Skeletal muscle tissue (tissue), 4 donors: Measurements from ENCODE around the gene GGN. TPM values are rescaled to one million over a fixed set of nuclear protein-coding genes. Genes with fewer than 3 reads are reported as not detected.

Experiments used
- H3K27ac ChIP-seq: one replicate; pipeline ENCODE4 v1.7.0; 2013; ENCODE audit warnings: mild to moderate bottlenecking, low read depth, low read length, inconsistent platforms
- H3K27me3 ChIP-seq, 3 donors: one replicate each; pipeline ENCODE4 v1.7.0; 2013; ENCODE audit warnings: low read length in 3 of 3; ENCODE audit not compliant: control insufficient read depth in 3 of 3, insufficient read depth in 3 of 3
- H3K36me3 ChIP-seq, 3 donors: one replicate each; pipeline ENCODE4 v1.7.0; 2013; ENCODE audit warnings: low read length in 3 of 3; ENCODE audit not compliant: control insufficient read depth in 3 of 3, insufficient read depth in 3 of 3
- H3K4me1 ChIP-seq, 3 donors: one replicate each; pipeline ENCODE4 v1.7.0; 2013; ENCODE audit warnings: low read length in 3 of 3, mild to moderate bottlenecking in 3 of 3; ENCODE audit not compliant: control insufficient read depth in 3 of 3, insufficient read depth in 3 of 3
- H3K4me3 ChIP-seq, 3 donors: one replicate each; pipeline ENCODE4 v1.7.0; 2013; ENCODE audit warnings: low read length in 3 of 3
- H3K9ac ChIP-seq, 3 donors: one replicate each; pipeline ENCODE4 v1.7.0; 2013; ENCODE audit warnings: low read length in 3 of 3, mild to moderate bottlenecking in 3 of 3, moderate library complexity in 2 of 3, low read depth in 1 of 3
- H3K9me3 ChIP-seq, 3 donors: one replicate each; pipeline ENCODE4 v1.7.0; 2013; ENCODE audit warnings: low read length in 3 of 3; ENCODE audit not compliant: control insufficient read depth in 3 of 3
- total RNA-seq: library from RNA; depleted of rRNA; stranded (reverse); fragments of >200 nt; gene quantifications from one replicate; pipeline ENCODE4 v1.2.3, GENCODE V29; 2014
- donor health status: Osteomylitis.

The GGN gene
- total RNA-seq, 1 donor from 2014 or later, result not detected

DNA sequence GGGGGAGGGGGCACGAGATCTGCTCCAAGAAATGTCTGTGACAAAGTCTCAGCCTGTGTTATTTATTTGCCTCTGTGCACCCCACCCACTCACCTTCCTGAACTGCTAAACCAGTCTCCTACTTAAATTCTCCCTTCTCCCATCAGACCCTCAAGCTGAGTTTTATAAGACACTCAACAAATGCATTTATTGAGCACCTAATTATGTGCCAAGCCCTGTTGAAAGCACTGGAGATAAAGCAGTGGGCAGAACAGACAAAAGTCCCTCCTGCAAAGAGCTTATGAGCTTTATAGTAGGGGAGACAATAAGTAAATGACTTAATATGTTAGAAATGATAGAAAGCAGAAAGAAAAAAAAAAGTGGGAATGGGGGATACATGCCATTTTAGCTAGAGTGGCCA lies 11.7 kb upstream of the GGN start:
- H3K27me3 ChIP-seq, result peaks cover 30 to 48% (median 40%) of the 10 kb centered on the region in 3 donors
- H3K9me3 ChIP-seq, result no peaks in the 10 kb centered on the region
- no peak overlapping the region for H3K27ac ChIP-seq

DNA sequence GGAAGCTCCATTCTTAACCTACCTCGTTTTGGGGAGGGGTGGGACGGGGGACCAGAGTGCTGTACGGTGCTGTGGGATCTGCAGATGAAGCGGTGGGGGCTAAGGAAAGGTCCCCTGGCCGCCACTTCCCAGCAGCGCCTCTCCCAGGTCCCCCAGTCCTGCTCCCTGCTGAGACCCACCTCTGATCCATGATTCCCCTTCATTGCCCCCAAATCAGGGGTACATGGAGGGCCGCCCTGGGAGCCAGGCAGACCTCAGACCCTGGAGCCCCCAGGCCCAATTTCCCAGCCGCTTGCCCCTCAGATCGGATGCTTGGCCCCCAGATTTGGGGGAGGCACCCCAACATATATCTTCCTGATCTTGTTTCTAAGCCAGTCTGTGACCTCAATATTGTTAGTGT lies 11.2 kb upstream of the GGN start:
- H3K9ac ChIP-seq, result no peak overlapping the region
- peaks cover 0 to 6% (median 3%) of the 10 kb centered on the region in 3 donors for H3K4me1 ChIP-seq
- no peak overlapping the region for H3K4me3 ChIP-seq
- no peak overlapping the region for H3K27ac ChIP-seq
- H3K27me3 ChIP-seq, result peaks cover 35 to 52% (median 45%) of the 10 kb centered on the region in 3 donors
- no peaks in the 10 kb centered on the region for H3K9me3 ChIP-seq
- no peaks in the 10 kb centered on the region for H3K36me3 ChIP-seq

More for the DNA sequence above, 11.7 kb upstream of the GGN start:
- Histone ChIP-seq H3K4me1 (peaks cover 0 to 6% (median 3%) of the 10 kb centered on the region in 3 donors), H3K4me3 (no peak overlapping the region), H3K36me3 (no peaks in the 10 kb centered on the region), H3K9ac (no peak overlapping the region)

DNA sequence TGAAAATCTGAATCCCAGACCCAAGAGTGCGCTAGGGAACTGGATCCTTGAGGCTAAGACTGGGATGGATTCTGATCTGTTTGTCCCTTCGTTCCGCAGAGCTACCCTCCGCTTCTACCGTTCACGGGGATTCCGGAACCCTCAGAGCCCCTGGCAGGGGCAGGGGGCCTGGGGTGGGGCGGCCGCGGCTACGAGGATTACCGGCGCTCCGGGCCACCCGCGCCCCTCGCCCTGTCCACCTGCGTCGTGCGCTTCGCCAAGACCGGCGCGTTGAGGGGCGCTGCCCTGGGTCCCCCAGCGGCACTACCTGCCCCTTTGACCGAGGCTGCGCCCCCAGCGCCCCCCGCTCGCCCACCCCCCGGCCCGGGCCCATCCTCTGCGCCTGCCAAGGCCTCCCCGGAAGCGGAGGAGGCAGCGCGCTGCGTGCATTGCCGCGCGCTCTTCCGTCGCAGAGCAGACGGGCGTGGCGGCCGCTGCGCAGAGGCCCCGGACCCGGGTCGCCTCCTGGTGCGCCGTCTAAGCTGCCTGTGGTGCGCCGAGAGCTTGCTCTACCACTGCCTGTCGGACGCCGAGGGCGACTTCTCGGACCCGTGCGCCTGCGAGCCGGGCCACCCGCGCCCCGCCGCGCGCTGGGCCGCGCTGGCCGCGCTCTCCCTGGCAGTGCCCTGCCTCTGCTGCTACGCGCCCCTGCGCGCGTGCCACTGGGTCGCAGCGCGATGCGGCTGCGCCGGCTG lies 7.7 kb upstream of the GGN start:
- no peaks in the 10 kb centered on the region for H3K36me3 ChIP-seq
- no peak overlapping the region for H3K27ac ChIP-seq
- H3K9ac ChIP-seq, result no peak overlapping the region
- H3K27me3 ChIP-seq, result peaks cover 45 to 57% (median 51%) of the 10 kb centered on the region in 3 donors
- H3K4me3 ChIP-seq, result no peak overlapping the region
- no peaks in the 10 kb centered on the region for H3K9me3 ChIP-seq
- H3K4me1 ChIP-seq, result no peaks in the 10 kb centered on the region

DNA sequence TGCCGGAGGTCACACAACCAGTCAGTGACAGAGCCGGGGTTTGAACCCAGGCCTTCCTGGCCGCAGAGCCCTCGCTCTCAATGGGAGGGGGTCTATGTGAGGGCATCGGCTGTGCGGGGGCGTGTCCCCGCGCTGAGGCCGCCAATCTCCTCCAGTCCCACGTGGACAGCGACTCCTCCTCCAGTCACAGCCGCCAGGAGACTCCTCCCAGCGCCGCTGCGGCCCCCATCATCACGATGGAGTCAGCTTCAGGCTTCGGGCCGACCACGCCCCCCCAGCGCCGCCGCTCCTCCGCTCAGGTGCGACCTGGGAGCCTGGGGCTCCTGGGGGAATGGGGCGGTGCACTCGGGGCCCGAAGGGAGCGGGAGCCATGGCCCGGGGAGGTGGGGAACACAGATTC lies 6.7 kb upstream of the GGN start:
- H3K36me3 ChIP-seq, result no peaks in the 10 kb centered on the region
- no peak overlapping the region for H3K27ac ChIP-seq
- no peaks in the 10 kb centered on the region for H3K9me3 ChIP-seq
- H3K9ac ChIP-seq, result no peak overlapping the region
- H3K4me1 ChIP-seq, result no peaks in the 10 kb centered on the region
- H3K4me3 ChIP-seq, result no peak overlapping the region
- peaks cover 42 to 47% (median 42%) of the 10 kb centered on the region in 3 donors for H3K27me3 ChIP-seq

DNA sequence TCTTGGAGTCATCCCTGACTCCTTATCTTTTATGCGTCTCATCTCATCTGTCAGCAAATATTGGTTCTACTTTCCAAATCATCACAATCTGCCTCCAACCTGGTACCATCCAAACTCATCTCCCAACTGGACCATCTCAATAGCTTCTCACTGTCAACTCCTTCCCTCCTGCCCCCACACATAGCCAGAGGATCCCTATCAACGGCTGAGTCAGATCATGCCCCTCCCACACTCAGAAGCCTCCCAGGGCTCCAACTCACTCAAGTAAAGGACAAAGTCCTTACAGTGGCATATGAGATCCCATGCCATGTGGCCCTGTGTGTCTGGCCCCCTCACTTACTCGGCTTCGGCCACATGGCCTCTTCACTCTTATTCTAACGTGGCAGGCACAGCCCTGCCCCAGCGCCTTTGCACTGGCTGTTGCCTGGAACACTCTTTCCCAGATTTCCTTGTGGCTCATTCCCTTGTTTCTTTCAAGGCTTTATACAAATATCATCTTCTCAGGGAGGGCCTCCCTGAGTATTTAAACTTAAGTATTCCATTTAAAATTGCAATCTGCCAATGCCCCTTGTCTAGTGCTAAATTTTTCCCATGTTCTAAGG lies 5.0 kb upstream of the GGN start:
- H3K9ac ChIP-seq, result no peak overlapping the region
- H3K4me3 ChIP-seq, result no peak overlapping the region
- no peak overlapping the region for H3K27ac ChIP-seq
- H3K36me3 ChIP-seq, result no peaks in the 10 kb centered on the region
- peaks cover 36 to 38% (median 36%) of the 10 kb centered on the region in 3 donors for H3K27me3 ChIP-seq
- no peaks in the 10 kb centered on the region for H3K9me3 ChIP-seq
- peaks cover 4 to 9% (median 8%) of the 10 kb centered on the region in 3 donors for H3K4me1 ChIP-seq

DNA sequence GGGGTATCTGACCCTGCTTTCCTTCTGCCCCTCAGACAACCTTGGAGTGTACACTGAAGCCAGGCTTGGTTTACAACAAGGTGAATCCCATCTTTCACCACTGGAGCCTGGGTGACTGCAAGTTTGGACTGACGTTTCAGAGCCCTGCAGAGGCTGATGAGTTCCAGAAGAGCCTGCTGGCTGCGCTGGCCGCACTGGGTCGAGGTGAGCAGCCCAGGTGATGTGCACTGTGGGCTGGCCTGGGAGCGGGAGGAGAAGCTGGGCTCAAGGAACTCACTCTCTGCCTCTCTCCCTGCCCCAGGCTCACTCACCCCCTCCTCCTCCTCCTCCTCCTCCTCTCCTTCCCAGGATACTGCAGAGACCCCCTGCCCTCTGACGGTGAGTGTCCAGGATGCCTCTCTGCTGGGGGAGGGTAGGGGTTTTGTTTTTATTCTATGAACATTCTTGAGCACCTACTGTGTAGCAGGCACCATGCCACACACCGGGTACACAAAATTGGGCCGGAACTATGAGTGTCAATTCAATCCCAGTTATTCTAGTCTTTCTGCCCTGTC lies 4.2 kb upstream of the GGN start:
- Histone ChIP-seq H3K36me3 (no peaks in the 10 kb centered on the region), H3K4me3 (no peak overlapping the region), H3K27ac (no peak overlapping the region), H3K9ac (no peak overlapping the region), H3K9me3 (no peaks in the 10 kb centered on the region), H3K27me3 (peaks cover 29 to 30% (median 29%) of the 10 kb centered on the region in 3 donors), H3K4me1 (peaks cover 10 to 14% (median 13%) of the 10 kb centered on the region in 3 donors)

DNA sequence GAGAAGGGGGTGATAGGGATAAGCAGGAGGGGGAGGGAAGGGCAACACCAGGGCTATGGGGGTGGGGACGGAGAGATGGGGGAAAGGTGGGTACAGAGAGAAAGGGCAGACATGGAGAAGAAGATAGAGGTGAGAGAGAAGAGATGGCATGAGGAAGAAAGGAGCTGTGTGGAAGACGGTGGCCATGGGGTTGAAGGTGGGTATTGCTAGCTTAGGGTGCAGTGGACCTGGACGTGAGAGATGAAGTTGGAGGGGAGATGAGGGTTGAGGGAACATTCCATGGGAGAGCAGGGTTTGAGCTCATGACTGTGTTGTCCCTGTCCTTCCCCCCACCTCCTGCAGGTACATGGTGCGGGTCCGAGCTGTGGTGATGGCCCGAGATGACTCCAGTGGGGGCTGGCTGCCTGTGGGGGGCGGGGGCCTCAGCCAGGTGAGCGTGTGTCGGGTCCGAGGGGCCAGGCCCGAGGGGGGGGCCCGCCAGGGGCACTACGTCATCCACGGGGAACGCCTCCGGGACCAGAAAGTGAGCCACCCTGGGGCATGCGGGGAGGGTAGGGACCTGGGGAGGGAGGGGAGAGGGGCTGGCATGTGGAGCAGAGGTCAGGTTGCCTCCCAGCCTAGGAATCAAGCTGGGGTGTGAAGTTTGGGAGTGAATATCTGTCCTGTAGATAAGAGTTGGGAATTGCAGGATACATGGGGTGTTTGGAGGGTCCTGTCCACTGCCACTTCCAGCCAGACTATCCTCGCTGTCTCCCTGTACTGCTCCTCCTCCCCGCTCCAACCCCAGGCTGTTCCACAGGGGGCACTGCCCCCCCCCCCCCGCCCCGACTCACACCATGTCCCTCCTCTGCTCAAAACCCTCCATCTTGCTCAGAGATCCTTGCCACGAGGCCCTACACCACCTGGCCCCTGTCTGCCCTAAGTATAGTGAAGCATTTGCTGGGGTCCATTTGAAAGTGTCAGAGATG lies 2.4 kb upstream of the GGN start:
- Histone ChIP-seq H3K27ac (no peak overlapping the region), H3K4me3 (no peak overlapping the region), H3K36me3 (peaks cover 0 to under 1% (median 0%) of the 10 kb centered on the region in 3 donors), H3K9ac (no peak overlapping the region), H3K9me3 (no peaks in the 10 kb centered on the region), H3K27me3 (peaks cover 16 to 21% (median 20%) of the 10 kb centered on the region in 3 donors), H3K4me1 (peaks cover 12 to 21% (median 20%) of the 10 kb centered on the region in 3 donors)

DNA sequence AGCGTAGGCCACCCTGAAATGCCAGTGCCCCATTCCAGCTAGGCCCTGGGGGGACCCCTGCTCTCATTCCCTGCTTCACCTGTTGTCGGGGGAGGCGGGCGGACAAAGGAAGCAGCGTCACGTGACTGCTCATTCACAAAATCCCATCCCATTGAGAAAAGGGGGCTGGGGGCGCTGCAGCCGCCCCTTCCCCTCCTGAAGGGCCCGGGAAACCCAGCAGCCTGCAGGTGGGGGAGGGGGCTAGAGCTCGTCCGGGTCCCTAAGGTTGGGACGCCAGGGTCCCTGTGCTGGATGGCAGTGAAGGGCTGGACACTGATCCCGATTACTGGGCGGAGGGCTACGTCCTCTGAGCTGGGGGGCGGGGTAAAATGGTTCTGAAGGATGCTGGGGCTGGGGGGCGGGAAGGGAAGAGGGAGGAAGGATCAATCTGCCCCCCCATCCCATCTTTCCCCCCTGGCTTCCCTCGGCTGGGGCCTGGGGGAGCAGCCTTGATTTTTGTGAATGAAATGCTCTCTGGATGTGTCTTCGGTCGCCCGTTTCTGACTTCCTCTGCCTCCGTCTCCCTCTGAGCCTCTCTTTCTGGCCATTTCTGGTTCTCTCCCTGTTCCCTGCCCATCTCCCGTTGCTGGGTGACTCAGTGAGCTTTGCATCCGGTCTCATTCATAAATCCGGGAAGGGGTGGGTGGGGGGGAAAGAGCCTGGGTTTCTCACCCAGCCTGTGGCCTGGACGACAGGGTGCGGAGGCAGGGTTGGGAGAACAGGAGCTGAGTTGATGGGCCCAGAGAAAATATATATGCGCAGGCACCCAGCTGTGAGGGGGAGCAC lies 1.5 kb upstream of the GGN start:
- H3K36me3 ChIP-seq, result peaks cover 5 to 7% (median 6%) of the 10 kb centered on the region in 3 donors
- H3K4me1 ChIP-seq, result peaks cover 12 to 21% (median 20%) of the 10 kb centered on the region in 3 donors
- H3K27me3 ChIP-seq, result peaks cover 10 to 12% (median 11%) of the 10 kb centered on the region in 3 donors
- H3K9me3 ChIP-seq, result no peaks in the 10 kb centered on the region
- H3K9ac ChIP-seq, result no peak overlapping the region
- H3K27ac ChIP-seq, result no peak overlapping the region
- H3K4me3 ChIP-seq, result no peak overlapping the region
